BJ (cell line): Measurements from ENCODE around the gene ERRFI1. TPM values are rescaled to one million over a fixed set of nuclear protein-coding genes. Genes with fewer than 3 reads are reported as not detected.
"Not testable (repeated sequence)": the region's sequence is repeated elsewhere in the genome, so short reads cannot be mapped to it uniquely, and the experiment has no call there.

Experiments
- CTCF ChIA-PET: fragments of 350-600 bp; formaldehyde crosslinking; extraction: SDS; loops from one replicate; lab custom pipeline; 2021; ENCODE audit warnings: antibody characterized with exemption, inconsistent platforms; lab: Yijun Ruan, JAX
- POLR2A ChIA-PET: fragments of 300-600 bp; sonication (Branson Sonifier 250); formaldehyde crosslinking; extraction: SDS; loops from one replicate; lab custom pipeline; 2021; ENCODE audit warnings: antibody characterized with exemption; lab: Charles Lee
- DNase-seq: peaks from one replicate; pipeline ENCODE4 v3.0.0-alpha.2; 2011; ENCODE audit warnings: low read depth
- H3K27me3 ChIP-seq: 2 replicates; pipeline ENCODE4 v1.6.0; 2011; ENCODE audit warnings: low read length; ENCODE audit not compliant: control insufficient read depth, insufficient read depth
- H3K36me3 ChIP-seq: 2 replicates; pipeline ENCODE4 v1.5.1; 2011; ENCODE audit warnings: low read length; ENCODE audit not compliant: control insufficient read depth, insufficient read depth
- H3K4me3 ChIP-seq: 2 replicates; pipeline ENCODE4 v1.5.1; 2011; ENCODE audit warnings: low read depth, mild to moderate bottlenecking, control low read depth, low read length
- CTCF ChIP-seq: IDR thresholded peaks from 2 replicates; pipeline ENCODE4 v1.5.1; 2011; ENCODE audit warnings: low read depth, mild to moderate bottlenecking, control low read depth, inconsistent platforms, low read length, moderate library complexity; ENCODE audit not compliant: insufficient read depth
- polyA minus RNA-seq: library from RNA; depleted of rRNA, polyadenylated mRNA; stranded (reverse); fragments of >200 nt; gene quantifications from 2 replicates; pipeline ENCODE4 v1.2.3, GENCODE V29; 2011; rRNA and poly(A)+ RNA removed
- polyA plus RNA-seq: library from polyadenylated mRNA; depleted of rRNA; stranded (reverse); fragments of >200 nt; gene quantifications from 2 replicates; pipeline ENCODE4 v1.2.3, GENCODE V29; 2011; rRNA removed

ERRFI1 gene
- 20.5 and 30.3 TPM in 2 replicates for polyA plus RNA-seq
- 9.4 and 10.0 TPM in 2 replicates for polyA minus RNA-seq

GRCh38 chr1:8026153-8026975, at the start of gene ERRFI1:
ERRFI1 (minus strand) TSS chr1:8026309; CDS start chr1:8015619, 10,690 bp downstream.
- no peak for TF ChIP-seq CTCF
- POLR2A ChIA-PET = no interaction called here

GRCh38 chr1:8075511-8076051, 49.5 kb upstream of the ERRFI1 start:
- TF ChIP-seq CTCF = no peak
- H3K27me3 ChIP-seq = no peaks in the 10 kb centered on the region
- CTCF ChIA-PET = interaction anchor here (0.9 to 1.8 kb wide), 3 partner anchors 9 to 19 kb away, joined by 3 to 7 read pairs (median 3); no protein-coding TSS in a partner anchor
- POLR2A ChIA-PET = no interaction called here
- no peaks in the 10 kb centered on the region for H3K36me3 ChIP-seq
- no peak overlapping the region for H3K4me3 ChIP-seq
- DNase-seq = no peak

More at GRCh38 chr1:8026153-8026975, at the start of gene ERRFI1:
- no peaks in the 10 kb centered on the region for H3K27me3 ChIP-seq
- no peaks in the 10 kb centered on the region for H3K36me3 ChIP-seq
- DNase-seq = no peak
- CTCF ChIA-PET = interaction anchor here (0.9 to 5.9 kb wide), 3 partner anchors 10 to 288 kb away, joined by 3 to 28 read pairs (median 12); no protein-coding TSS in a partner anchor
- peak within 1 kb of the TSS; percentile 68 for H3K4me3 ChIP-seq

- DNase-seq = no peak
- CTCF ChIA-PET = interaction anchor here (0.6 to 2.1 kb wide), 5 partner anchors 8 to 17 kb away, joined by 3 to 12 read pairs (median 3); no protein-coding TSS in a partner anchor
Measured at GRCh38 chr1:8073112-8073855, 47.2 kb upstream of the ERRFI1 start.

GRCh38 chr1:8070381-8070811, 44.3 kb upstream of the ERRFI1 start:
- TF ChIP-seq CTCF = no peak
- no peak overlapping the region for H3K4me3 ChIP-seq
- ChIA-PET POLR2A (no interaction called here), CTCF (no interaction called here)
- DNase-seq = no peak
- H3K36me3 ChIP-seq = no peaks in the 10 kb centered on the region
- H3K27me3 ChIP-seq = no peaks in the 10 kb centered on the region

More at GRCh38 chr1:8073112-8073855, 47.2 kb upstream of the ERRFI1 start:
- no peaks in the 10 kb centered on the region for H3K27me3 ChIP-seq
- TF ChIP-seq CTCF = no peak
- H3K36me3 ChIP-seq = no peaks in the 10 kb centered on the region
- H3K4me3 ChIP-seq = no peak overlapping the region
- POLR2A ChIA-PET = no interaction called here

- DNase-seq, POLR2A ChIA-PET, CTCF ChIA-PET, H3K4me3 ChIP-seq, H3K27me3 ChIP-seq, H3K36me3 ChIP-seq: not testable (repeated sequence)
Measured at GRCh38 chr1:8069614-8070320, 43.7 kb upstream of the ERRFI1 start.
